GM06990 (cell line): ENCODE results near the gene OR8B12.

Source experiments
- DNase-seq: peaks from one replicate; pipeline ENCODE4 v3.0.0-alpha.2; 2011; ENCODE audit not compliant: insufficient read length; ENCODE audit errors: extremely low read depth
- H3K27me3 ChIP-seq: replicated peaks from 2 replicates; pipeline ENCODE4 v1.6.0; 2011; ENCODE audit warnings: low read length; ENCODE audit not compliant: control insufficient read depth, insufficient read depth
- H3K36me3 ChIP-seq: 2 replicates; pipeline ENCODE4 v1.5.1; 2011; ENCODE audit warnings: low read length; ENCODE audit not compliant: control insufficient read depth, insufficient read depth
- H3K4me3 ChIP-seq: replicated peaks from 2 replicates; pipeline ENCODE4 v1.5.1; 2011; ENCODE audit warnings: low read depth, mild to moderate bottlenecking, control low read depth, low read length
- TF ChIP-seq, protein P1 (sequence below): IDR thresholded peaks from 2 replicates; pipeline ENCODE4 v1.5.1; 2011; ENCODE audit warnings: low read length, control low read depth, mild to moderate bottlenecking, inconsistent platforms; ENCODE audit not compliant: insufficient read depth, poor library complexity, severe bottlenecking

OR8B12 gene, protein sequence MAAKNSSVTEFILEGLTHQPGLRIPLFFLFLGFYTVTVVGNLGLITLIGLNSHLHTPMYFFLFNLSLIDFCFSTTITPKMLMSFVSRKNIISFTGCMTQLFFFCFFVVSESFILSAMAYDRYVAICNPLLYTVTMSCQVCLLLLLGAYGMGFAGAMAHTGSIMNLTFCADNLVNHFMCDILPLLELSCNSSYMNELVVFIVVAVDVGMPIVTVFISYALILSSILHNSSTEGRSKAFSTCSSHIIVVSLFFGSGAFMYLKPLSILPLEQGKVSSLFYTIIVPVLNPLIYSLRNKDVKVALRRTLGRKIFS

DNA sequence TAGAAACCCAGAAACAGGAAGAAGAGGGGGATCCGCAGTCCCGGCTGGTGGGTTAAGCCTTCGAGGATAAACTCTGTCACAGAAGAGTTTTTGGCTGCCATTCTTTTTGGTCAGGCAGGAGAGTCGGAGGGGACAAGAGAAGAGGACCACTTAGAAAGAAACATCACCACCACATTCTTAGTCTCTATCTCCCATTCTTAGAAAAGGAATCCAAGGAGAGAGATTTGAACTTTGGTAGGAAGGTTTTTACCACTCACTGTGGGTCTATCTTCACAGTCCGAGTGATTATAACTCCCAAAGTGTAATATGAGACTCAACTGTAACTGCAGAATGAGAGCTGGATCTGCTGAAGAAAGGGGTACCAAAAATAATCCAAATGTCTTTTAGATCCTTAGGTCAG lies at the start of gene OR8B12:
TSS of gene OR8B12 (minus strand) at position 101 of the 400 bp plus-strand sequence. CDS start at position 101, 0 bp downstream.
- no peaks in the 10 kb centered on the region; the same call in 1 of the 2 replicates for H3K27me3 ChIP-seq
- no peak for DNase-seq
- no peak within 1 kb of the TSS for H3K4me3 ChIP-seq
- H3K36me3 ChIP-seq: no peaks in the 10 kb centered on the region
- TF ChIP-seq, protein P1, sequence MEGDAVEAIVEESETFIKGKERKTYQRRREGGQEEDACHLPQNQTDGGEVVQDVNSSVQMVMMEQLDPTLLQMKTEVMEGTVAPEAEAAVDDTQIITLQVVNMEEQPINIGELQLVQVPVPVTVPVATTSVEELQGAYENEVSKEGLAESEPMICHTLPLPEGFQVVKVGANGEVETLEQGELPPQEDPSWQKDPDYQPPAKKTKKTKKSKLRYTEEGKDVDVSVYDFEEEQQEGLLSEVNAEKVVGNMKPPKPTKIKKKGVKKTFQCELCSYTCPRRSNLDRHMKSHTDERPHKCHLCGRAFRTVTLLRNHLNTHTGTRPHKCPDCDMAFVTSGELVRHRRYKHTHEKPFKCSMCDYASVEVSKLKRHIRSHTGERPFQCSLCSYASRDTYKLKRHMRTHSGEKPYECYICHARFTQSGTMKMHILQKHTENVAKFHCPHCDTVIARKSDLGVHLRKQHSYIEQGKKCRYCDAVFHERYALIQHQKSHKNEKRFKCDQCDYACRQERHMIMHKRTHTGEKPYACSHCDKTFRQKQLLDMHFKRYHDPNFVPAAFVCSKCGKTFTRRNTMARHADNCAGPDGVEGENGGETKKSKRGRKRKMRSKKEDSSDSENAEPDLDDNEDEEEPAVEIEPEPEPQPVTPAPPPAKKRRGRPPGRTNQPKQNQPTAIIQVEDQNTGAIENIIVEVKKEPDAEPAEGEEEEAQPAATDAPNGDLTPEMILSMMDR: no peak

DNA sequence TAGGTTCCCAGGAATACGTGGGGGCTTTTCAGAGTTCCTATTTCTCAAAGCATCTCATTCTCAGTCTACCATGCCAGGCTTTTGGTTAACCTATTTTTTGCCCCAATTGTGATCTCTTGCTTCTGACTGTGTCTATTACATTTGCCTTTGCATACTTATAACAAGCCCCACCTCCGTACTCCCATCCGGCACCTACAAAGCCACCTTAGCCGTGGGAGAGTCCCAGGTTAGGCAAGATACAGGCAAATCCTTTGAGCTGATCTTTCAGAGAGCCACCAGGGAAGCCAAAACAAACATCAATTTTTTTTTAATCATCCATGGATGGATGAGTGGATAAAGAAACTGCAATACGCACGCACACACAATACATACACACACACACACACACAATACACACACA lies 49.2 kb upstream of the OR8B12 start:
- Histone ChIP-seq H3K4me3 (no peak overlapping the region), H3K36me3 (no peaks in the 10 kb centered on the region), H3K27me3 (no peaks in the 10 kb centered on the region)
- TF ChIP-seq, protein P1: no peak
- no peak for DNase-seq

DNA sequence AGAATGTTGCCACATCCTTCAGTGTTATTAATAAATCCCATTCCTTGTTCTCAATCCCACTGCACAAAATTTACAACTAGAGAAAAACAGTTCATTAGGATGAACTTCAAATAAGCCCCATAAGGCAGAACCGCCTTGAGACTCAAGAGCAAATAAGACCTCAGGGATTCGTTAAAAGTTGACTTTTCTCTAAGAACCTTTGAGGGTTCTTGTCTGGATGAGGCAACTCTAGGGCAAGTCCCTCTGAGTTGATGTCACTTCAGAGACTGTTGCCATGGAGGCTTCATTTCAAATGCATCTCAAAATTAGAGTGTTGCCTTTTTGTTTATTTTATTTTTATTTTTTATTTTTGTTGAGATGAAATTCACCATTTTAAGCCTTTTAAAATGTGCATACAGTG lies 48.0 kb upstream of the OR8B12 start:
- H3K4me3 ChIP-seq: no peak overlapping the region
- TF ChIP-seq, protein P1: no peak
- no peaks in the 10 kb centered on the region for H3K27me3 ChIP-seq
- no peak for DNase-seq
- no peaks in the 10 kb centered on the region for H3K36me3 ChIP-seq

DNA sequence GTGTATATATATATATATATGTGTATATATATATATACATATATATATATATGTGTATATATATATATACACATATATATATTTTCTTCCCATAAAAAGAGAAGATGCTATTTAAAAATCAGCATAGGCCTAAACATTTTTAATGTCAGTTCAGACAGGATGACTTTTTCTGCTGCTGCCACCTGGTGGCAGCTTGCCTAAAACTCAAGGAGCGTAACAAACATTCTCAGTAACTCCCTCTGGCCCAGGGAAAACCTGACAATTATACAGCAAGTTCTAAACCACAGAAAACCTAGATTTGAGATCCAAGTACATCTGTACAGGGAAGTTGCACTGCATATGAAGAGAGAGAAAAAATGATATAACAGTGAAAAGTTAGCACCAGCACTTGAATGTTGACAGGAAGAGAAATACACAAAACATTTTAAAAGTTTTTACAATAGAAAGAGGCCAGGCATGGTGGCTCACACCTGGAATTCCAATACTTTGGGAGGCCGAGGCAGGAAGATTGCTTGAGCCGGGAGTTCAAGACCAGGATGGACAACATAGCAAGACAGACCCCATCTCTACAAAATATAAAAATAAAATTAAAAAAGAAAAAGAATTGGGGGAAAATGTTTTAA lies 42.9 kb upstream of the OR8B12 start:
- TF ChIP-seq, protein P1: peak; percentile 73
- DNase-seq: no peak
- H3K27me3 ChIP-seq: no peaks in the 10 kb centered on the region
- H3K36me3 ChIP-seq: no peaks in the 10 kb centered on the region
- H3K4me3 ChIP-seq: no peak overlapping the region

DNA sequence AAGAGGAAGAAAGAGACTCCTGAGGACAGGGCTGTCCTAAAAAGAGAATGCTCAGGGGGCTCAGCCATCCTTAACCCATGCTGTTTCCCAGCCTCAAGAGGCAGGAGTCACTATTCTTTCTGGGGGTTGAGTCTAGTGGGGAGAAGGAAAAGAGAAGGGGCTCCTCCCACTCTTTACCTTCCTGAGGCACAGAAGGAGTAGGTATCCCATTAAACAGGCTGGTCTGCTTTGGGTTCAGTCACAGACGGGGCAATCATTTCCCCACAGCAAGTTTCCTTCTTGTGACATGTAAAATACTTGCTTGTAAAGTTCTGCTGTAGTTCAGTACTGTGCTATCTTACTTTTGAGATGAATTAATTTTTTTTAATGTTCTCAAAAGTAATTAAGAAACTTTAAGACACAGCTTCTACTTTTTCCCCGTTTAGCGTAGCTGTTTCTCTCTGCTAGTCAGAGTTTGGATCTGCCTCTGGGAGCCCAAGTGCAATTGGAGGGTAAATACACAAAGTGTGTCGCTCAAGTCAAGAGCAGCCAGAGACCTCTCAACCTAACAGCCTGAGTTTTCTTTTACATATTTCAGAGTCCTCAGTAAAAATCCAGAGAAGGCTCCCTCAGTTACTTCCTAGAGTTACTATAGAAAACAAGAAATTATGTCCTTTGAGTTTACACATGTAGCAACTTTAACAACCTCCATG lies 41.4 kb upstream of the OR8B12 start:
- DNase-seq: no peak
- no peak overlapping the region for H3K4me3 ChIP-seq
- no peaks in the 10 kb centered on the region for H3K36me3 ChIP-seq
- TF ChIP-seq, protein P1: no peak
- H3K27me3 ChIP-seq: no peaks in the 10 kb centered on the region
